Activated CD8-positive, alpha-beta memory T cell treated with anti-CD3 and anti-CD28 coated beads for 4 hours (primary cell): ENCODE data around the gene PHEX.

Source experiments
- DNase-seq, 2 donors: peaks; one replicate each; pipeline ENCODE4 v3.0.0-alpha.2; 2020; ENCODE audit warnings: low read depth in 2 of 2

Gene PHEX

DNA sequence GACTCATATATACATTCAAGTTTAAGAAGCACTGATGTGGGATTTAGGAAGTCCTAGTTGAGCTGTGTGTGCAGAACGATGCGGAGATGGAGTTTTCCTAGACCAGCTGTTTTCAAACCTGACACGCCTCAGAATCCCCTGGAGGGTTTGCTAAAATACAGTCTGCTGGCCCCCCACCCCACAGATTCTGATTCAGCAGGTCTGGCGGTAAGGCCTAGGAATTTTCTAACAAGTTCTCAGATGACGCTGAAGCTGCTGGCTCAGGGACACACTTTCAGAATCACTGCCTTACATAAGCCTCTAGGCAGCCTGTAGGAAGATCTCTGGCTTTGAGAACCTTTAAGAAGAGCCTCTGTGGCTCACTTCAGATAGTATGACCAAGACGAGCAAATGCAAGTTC, 73.1 kb downstream of the PHEX start:
- no peak for DNase-seq

DNA sequence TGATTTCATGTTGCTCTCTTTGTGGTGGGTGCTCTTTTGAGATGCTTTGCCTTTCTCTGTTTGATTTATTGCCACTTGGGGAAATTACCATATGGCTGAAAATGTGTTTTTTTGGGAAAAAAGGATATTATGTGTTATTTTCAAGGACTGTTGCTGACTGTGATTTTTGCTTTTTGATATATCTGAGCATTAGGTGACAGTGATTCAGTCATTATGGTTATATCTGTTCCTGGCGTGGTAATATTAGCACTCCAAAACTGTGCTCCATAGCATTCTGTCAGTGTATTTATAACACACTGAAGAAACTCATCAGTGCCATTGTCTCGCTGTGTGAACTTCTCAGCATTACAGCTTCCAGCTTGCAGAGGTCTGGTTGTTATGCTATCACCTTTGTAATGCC, 73.8 kb downstream of the PHEX start:
- DNase-seq: no peak

DNA sequence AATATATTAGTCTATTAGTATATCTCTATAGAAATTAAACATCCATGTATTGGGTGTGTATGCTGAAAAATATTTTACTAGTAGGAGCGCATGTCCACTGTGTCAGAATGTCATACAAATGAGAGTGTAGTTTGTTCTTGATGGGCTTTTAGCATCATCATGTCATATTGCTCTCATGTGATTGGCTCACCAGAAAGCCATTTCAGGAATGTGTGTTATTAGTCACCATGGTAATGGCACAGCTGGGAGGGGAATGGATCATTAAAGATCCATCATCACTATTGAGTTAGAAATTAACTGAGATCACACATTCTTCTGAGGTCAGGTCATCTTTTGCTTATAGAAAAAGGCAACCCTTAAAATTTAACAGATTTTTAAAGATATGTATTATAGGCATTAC, 77.3 kb downstream of the PHEX start:
- no peak for DNase-seq

DNA sequence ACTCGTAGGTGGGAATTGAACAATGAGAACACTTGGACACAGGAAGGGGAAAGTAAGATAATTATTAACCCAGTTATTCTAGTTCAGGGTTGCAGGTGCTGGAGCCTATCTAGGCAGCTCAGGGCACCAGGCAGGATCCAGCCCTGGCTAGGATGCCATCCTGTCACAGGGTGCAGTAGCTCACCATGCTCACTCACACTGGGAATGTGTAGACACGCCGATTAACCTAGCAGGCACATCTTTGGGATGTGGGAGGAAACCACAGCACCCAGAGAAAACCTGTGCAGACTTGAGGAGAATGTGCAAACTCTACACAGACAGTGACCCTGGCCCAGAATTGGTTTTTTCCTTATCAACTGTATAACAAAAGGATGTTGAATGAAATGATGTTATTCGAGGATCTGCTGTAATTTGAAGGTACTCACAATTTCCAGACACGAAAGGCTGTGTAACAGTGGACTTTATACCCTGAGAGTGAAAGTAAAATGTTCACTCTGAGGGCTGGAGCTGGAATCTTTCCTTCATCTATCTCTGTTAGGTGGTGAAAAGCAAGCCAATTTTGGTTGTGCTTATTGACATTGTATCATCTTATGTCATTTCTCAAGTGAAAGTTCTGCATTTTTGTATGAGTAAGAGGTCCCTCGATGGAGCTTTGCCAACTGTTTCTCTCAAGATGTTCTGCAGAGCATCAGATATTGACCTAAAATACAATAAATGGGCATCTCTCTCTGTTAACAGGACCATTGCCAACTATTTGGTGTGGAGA, 78.8 kb downstream of the PHEX start:
- no peak for DNase-seq

DNA sequence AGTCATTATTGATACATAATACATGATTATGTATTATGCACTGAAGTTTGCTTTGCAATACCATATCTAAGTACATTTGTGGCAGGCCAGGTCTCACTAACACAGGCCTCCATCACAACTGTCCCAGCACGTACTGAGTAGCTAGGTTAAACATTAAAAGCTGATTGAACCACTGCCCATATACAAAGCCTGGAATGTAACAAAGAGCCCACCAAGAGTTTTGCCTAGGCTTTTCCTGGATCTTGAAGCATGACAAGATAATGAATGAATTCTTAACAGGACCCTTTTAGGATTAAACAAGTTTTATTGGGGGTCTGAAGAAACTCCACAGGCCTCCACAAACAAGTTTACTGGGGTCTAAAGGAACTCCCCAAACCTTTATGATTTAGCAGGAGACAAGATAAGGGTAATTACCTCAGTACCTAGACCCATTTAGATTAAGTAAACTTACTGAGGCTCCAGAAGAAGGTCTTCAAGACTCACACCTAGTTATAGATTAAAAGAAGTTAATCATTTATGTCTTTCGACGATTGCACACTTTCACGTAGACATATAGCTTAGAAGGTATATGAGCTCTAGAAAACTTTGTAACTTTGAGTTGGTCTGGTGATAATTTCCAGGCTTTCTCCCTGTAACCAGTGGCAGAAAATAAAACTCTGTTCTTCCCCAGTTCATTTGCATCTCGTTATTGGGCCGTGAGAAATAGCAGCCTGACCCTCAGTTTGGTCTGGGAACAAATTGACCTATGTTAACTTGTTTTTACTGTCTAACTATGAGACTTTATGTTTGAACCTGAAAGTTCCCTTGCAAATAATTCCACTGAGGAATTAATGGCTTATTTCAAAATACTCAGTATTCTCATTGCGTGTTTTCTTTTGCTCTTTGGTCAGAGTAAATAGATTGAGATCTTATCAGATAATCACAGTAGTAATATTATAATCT, 84.8 kb downstream of the PHEX start:
- DNase-seq: no peak

DNA sequence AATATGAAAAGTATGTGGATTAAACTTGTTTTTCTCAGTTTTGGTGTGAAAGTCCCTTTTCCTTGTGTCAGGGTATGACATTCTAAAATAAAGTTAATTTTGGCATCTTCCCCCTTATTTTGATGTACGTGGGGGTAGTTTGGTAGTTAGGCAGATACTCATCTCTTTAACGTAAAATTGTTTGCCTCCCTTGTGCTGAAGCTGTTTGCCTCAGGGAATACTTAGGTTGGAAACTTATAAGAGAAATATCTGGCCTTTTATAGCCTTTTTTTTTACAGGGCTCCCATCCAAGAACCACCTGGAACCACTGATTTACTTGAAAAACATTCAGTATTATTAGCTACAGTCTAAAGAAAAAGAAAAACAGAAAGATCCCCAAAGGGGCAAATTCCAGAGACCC, 85.5 kb downstream of the PHEX start:
- no peak for DNase-seq

DNA sequence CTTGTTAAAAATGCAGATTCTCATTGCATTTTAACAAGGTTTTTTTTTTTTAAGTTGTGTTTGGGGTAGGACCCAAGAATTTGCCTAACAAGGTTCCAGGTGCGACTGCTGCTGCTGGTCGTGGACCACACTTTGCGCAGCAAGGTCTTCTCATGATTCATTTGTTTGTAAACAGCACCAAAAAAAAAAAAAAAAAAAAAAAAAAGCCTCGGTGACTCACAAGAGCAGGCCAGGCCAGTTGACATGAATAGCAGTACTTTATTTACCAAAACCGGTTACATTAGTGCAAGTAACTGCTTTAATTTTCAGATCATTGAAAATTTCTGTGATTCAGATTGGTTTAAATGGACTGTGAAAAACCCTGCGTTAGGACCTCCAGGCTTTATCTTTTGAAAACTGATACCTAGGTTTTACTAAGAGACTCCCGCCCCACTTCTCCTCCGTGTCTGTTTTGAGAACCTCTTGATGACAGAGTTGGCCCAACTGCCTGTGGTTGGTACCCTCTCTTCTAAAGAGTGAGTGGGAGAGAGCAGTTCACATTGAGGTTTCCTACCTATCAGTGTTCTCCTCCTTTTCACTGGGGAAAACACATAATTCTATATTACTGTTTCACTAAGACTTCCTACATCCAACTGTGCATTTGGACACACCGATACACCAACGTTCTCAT, 86.2 kb downstream of the PHEX start:
- no peak for DNase-seq

DNA sequence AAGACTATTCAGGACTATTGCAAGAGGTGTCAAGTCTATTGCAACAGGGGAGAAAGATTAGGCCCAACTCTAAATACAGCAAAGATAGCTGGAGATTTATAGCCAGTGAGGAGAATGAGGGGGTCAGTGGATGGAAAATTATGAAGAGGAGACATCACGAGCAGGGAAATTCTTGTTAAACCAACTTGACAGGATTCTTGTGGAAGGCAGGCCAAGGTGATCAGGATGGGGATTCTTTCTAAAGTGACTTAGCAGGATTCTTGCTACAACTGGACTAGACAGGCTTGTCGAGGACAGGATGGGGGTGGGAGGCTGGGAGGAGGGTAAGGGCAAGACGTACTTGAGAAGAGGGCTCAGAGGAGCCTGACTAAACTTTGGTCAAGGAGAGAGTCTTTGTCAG, 89.0 kb downstream of the PHEX start:
- DNase-seq: no peak

DNA sequence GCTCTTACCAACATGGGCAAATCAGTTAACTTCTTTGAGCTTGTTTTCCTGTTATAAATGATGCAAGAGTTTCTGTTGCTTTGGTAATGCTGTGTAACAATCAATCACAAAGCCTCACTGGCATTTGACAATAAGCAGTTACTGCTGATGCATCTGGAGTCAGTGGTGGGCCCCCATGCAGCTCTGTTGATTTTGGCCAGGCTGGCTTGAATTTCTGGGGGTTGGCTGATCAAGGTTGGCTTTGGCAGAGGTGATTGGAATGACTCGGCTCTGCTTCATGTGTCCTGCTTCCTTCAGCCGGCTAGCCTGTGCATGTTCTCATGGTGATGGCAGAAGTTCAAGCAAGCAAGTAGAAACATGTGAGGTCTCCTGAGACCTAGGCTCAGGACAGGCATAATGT, 90.4 kb downstream of the PHEX start:
- DNase-seq: no peak

DNA sequence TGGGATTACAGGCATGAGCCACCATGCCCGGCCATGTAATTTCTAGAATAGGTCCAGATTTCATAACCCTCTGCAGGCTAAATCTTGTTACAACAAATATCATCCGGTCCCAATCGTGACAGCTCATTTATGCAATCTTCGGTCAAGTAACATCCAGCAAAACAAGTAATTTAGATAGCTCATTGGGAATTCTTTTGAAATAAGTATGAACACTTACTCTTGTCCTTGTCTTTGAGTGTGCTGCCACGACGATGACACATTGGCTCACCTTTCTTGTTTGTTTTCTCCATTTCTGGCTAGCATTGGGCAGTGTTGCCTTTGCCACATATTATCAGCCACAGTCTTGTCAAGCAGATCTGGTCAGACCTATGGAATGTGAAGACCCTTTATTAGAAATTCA, 92.0 kb downstream of the PHEX start:
- no peak for DNase-seq

DNA sequence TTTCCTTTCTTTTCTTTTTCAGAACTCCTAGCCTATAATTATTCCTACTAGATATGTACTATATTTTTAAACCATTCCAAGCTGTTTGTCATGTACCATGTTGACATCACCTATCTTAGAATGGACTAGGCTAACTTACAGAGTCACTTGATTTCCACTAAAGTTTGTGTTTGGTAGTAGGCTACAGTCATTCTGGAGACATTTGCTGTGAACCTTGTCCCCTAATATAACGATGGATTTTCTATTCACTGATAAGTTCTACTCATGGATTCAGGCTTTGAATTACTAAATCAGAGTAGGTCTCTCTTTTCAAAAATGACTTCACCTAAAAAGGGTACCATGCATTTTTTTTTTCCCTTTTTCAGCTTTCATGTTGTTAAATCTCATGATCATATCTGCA, 93.4 kb downstream of the PHEX start:
- no peak for DNase-seq

DNA sequence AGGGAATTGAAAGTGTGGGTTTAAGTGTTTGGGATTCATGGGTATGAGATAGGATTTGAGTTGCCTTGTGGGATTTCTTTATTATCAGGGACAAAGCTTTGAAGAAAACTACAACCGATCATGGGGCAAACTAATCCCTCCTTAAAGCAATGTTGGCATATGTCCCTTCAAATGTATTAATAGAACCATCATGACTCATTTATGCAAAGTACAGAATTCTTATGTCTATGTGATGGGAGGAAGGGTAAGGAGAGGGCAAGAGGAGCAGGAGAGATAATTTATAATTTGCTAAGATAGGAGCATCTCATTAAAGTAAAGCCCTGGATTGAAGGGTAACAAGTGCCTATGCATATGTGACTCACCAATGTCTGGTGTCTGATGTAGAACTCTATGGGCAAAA, 94.2 kb downstream of the PHEX start:
- no peak for DNase-seq

DNA sequence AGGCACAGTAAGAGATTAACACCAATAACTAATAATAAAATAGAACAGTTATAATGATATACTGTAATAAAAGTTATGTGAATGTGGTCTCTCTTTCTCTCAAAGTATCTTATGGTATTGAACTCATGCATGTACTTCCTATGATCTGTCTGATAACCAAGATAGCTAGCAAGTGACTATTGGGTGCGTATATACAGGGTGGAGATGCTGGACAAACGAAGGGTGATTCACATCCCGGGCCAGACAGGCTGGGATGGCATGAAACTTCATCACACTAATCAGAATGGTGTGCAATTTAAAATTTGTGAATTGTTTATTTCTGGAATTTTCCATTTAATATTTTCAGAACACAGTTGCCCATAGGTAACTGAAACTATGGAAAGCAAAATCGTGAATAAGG, 96.8 kb downstream of the PHEX start:
- no peak for DNase-seq

DNA sequence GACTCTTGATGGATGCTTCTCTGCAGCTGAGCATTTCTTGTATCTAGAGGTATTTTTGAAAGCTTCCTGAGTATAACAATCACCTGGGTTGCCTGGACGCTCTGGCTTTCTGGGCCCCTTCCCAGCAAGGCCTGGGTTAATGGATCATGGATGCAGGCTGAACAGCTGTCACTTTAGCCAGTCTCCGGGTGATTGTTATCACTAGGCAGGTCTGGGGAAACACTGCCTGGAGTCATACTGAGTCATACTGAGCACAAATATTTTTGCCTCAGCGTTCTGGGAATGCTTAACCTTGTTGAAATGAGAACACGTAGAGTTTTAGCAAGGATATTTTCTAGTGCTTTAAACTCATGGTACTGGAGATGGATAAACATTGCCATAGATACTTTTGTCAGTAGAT, 102.6 kb downstream of the PHEX start:
- DNase-seq: no peak

DNA sequence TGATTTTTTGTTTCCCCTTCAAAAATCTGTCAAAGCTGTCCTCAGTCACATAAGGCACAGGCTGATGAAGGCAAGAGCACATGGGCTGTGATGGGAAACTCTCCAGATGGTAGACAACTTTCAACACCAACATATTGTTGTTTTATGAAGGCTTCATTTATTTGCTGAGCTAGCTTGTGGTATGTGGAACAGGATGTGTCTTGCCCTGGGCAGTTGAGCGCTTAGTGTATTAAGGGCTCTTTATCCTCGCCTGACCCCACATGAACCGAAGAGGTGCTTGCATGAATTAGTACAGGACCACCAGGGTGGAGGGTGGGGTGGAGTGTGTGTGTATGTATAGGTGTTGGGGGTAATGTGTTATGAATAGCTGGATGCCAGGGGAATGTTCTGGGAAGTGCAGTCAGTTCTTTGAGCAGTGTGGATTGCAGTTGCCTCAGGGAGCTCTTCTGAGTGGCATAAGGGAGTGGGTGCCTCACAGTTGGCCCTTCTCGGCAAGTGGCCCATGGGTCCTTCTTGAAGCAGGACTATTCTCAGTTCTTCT, 103.1 kb downstream of the PHEX start:
- DNase-seq: no peak

DNA sequence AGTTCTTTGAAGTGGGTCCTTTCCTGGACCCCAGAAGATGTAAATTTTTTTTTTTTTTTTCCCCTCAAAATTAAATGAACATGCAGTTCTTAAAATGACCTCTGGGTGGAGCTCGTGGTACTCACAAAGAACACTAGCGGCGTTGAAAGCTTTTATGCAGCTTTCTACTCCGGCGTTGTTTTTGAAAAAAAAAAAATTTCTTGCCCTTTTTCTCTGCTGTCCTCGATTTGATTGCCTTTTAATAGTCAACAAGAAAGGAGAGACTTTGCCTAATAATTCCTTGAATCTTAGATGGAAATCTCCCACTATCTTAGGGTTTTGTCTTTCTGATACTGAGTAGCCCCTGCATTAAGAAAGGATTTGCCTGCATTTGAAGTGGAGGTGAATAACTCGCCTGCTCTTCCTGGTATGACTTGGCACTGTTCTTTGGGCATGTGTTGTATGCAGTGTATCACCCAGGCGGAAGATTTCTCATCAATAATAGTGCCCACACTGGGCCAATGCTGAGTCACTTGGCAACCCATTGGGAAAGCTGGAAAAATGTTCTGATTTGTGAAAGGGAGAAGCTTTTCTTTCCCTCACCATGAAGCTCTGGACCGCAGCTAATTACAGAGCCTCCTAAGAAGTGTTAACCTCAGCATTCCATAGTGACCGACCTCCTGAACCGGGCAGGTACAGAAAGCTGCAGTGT, 104.0 kb downstream of the PHEX start:
- DNase-seq: no peak

DNA sequence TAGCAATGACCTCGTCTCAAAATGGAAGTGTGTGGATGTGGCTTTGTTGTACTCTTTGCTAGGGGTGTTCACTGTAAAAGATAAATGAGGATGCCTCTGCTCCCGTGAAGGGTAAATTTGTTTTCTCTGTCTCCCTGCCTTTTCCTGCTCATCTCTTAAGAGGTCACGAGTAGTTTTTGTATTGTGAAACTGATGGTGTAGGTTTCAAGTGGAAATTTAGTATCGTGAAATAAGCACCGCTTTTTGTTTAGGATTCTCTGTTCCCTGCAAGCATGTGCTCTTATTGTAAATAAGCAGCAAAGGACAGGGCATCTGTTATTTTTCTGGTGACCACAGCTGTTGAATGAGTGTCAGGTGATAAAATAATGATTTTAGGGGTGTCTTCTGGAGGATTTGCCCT, 104.6 kb downstream of the PHEX start:
- DNase-seq: no peak

DNA sequence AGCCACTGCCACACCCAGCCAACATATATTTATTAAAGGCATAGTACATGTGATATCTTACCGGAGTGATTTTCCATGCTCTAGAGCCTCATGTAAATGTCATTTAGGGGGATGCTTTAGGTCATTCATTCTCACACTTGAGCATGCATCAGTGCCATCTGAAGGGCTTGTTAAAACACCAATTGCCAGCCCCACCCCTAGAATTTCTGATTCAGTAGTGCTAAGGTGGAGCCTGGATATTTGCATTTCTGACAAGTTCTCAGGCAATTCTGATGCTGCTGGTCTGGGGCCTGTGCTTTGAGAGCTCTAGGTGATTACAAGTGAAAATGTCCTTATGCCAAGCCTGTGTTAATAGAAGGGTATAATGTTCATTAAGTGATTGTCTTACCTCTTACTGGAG, 107.7 kb downstream of the PHEX start:
- no peak for DNase-seq

DNA sequence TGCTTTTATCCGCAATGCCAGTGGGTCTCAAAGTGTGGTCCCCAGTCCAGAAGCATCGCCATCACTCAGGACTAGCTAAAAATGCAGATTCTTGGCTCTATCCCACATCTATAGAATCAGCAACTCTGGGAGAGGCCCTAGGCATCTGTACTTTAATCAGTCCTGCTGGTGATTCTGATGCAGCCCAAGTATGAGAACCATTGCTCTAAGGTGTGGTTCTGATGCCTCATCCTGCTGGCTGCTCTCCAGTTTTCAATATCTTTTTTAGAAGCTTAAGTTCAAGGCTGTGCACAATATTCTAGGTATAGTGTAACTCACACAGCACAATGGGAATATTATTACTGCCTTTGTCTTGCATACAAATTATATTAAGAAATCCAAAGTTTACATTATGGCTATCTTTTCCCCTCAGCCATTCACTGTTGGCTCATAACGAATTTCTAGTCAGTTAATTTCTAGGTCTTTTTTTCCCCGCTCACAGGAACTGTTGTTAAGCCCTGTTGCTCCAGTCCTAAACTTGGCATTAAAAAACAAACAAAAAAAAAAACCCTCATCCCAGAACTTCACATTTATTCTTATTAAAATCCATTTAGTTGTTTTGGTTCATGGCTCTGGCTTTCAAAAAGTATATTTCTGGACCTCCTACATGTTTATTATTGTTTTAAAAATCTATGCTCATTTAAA, 109.1 kb downstream of the PHEX start:
- DNase-seq: no peak

DNA sequence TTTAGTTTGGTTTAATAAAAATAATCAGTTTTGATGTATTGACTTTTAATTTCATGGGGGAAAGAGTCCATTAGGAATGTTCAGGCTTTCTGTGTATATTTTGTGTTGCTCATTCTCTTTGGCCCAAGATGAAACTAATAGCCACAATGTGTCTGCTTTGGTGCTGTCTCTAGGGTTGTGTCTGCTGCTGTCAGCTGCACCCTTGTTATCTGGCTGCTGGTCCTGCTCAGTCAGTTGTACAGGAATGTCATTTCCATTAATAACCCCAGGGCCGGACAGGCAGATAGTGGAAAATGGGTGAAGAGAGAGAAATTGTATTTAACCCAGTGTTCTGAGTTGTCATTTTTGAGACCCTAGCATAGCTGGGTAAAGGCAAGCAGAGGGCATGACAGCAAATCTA, 115.1 kb downstream of the PHEX start:
- DNase-seq: no peak

DNA sequence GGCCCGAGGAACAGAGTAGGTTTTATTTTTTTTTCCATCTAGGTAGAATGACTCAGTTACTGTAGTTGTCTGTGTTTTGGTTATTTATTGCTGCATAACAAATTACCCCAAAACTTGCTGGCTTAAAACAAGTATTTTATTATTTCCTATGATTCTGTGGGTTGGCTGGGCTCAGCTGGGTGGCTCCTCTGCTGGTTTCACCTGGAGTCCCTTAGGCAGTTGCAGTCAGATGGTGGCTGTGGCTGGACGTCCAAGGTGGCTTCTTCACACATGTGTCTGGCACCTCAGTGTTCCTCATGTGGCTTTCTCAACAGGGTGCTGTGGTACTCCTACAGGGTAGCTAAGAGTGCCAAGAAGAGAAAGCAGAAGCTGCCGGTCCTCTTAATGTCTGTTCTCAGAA, 115.8 kb downstream of the PHEX start:
- no peak for DNase-seq
